Kidney (tissue), 14 donors: ENCODE data around the gene FAM209A. TPM values are rescaled to one million over a fixed set of nuclear protein-coding genes. Genes with fewer than 3 reads are reported as not detected.

ENCODE experiments used
- DNase-seq, 5 donors: peaks; one replicate each; pipeline ENCODE4 v3.0.0-alpha.2; 2013 to 2020
- FAIRE-seq: peaks from 2 replicates; lab custom pipeline; 2012; peaks lifted over from hg19 to GRCh38; lab: Jason Lieb, UNC
- H3K27ac ChIP-seq, 2 donors: one replicate each; pipeline ENCODE4 v1.7.0; 2013; ENCODE audit warnings: low read depth in 2 of 2, low read length in 2 of 2, inconsistent platforms in 1 of 2
- H3K27me3 ChIP-seq: one replicate; pipeline ENCODE4 v1.7.1; 2013; ENCODE audit warnings: low read length, inconsistent platforms; ENCODE audit not compliant: control insufficient read depth, insufficient read depth
- H3K36me3 ChIP-seq, 3 donors: one replicate each; pipeline versions ENCODE4 v1.7.0 to v1.7.1; 2013; ENCODE audit warnings: low read length in 3 of 3, control low read depth in 1 of 3, inconsistent platforms in 1 of 3; ENCODE audit not compliant: insufficient read depth in 3 of 3, control insufficient read depth in 2 of 3
- H3K4me1 ChIP-seq, 3 donors: one replicate each; pipeline versions ENCODE4 v1.7.0 to v1.7.1; 2013; ENCODE audit warnings: low read length in 3 of 3, inconsistent platforms in 1 of 3, low read depth in 1 of 3; ENCODE audit not compliant: control insufficient read depth in 2 of 3, insufficient read depth in 2 of 3
- H3K4me3 ChIP-seq, 3 donors: one replicate each; pipeline versions ENCODE4 v1.7.0 to v1.8.1; 2013; ENCODE audit warnings: low read length in 3 of 3, control low read depth in 1 of 3, inconsistent platforms in 1 of 3
- H3K9ac ChIP-seq, 3 donors: one replicate each; pipeline versions ENCODE4 v1.7.0 to v1.7.1; 2013; ENCODE audit warnings: low read length in 3 of 3, control low read depth in 1 of 3, inconsistent platforms in 1 of 3
- H3K9me3 ChIP-seq, 3 donors: one replicate each; pipeline versions ENCODE4 v1.7.0 to v1.7.1; 2013; ENCODE audit warnings: low read length in 3 of 3, control low read depth in 1 of 3, inconsistent platforms in 1 of 3; ENCODE audit not compliant: control insufficient read depth in 2 of 3, insufficient read depth in 1 of 3
- intact Hi-C: fragments of 100-400 bp; cut with DNase I; formaldehyde crosslinking; loops from one replicate; pipeline ENCODE4 v1.11.1; 2022
- polyA plus RNA-seq: library from polyadenylated mRNA; stranded (reverse); fragments of 350-450 nt; fragmentation: Illumina TruSeq; extraction: RNeasy Lipid Tissue Mini Kit (QIAGEN cat#74804); gene quantifications from one replicate; pipeline ENCODE4 v1.2.3, GENCODE V29; 2014; ENCODE audit warnings: low read depth, low replicate concordance; ENCODE audit not compliant: insufficient read depth
- total RNA-seq: library from RNA; stranded (reverse); fragmentation: NEBNext Ultra II Directional; extraction: Animal tissue kit (Norgen Biotek cat#: 25700); gene quantifications from one replicate; pipeline ENCODE4 v1.2.1, GENCODE V29; 2021
- TF ChIP-seq, protein P1 (sequence below): IDR thresholded peaks from 3 replicates; pipeline ENCODE4 v1.5.1; 2012; ENCODE audit warnings: mild to moderate bottlenecking, moderate library complexity, borderline replicate concordance; ENCODE audit not compliant: insufficient read depth; ENCODE audit errors: extremely low read depth
- donor health status: control.
- donor health status: control.
- donor health status: control.
- donor health status: control.
- donor health status: control.
- donor health status: DM: yes; HTN: yes; CAD: no.
- donor health status: Normal renal cell carcinoma (clear cell type).

Gene FAM209A
- total and polyA plus RNA-seq, 2 donors from 2014 or later, result 0.38 TPM; not detected in 1

- DNase-seq, result no peak
- Histone ChIP-seq H3K9ac (no peak overlapping the region), H3K4me3 (no peak overlapping the region), H3K36me3 (no peaks in the 10 kb centered on the region), H3K4me1 (no peaks in the 10 kb centered on the region), H3K27ac (no peak overlapping the region), H3K27me3 (no peaks in the 10 kb centered on the region), H3K9me3 (no peaks in the 10 kb centered on the region)
- TF ChIP-seq, protein P1, sequence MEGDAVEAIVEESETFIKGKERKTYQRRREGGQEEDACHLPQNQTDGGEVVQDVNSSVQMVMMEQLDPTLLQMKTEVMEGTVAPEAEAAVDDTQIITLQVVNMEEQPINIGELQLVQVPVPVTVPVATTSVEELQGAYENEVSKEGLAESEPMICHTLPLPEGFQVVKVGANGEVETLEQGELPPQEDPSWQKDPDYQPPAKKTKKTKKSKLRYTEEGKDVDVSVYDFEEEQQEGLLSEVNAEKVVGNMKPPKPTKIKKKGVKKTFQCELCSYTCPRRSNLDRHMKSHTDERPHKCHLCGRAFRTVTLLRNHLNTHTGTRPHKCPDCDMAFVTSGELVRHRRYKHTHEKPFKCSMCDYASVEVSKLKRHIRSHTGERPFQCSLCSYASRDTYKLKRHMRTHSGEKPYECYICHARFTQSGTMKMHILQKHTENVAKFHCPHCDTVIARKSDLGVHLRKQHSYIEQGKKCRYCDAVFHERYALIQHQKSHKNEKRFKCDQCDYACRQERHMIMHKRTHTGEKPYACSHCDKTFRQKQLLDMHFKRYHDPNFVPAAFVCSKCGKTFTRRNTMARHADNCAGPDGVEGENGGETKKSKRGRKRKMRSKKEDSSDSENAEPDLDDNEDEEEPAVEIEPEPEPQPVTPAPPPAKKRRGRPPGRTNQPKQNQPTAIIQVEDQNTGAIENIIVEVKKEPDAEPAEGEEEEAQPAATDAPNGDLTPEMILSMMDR, result no peak
- intact Hi-C loops, result no loop called here
- no peak for FAIRE-seq
These were observed 15.9 kb downstream of the FAM209A start for GRCh38 chr20:56540415-56540814.

DNA sequence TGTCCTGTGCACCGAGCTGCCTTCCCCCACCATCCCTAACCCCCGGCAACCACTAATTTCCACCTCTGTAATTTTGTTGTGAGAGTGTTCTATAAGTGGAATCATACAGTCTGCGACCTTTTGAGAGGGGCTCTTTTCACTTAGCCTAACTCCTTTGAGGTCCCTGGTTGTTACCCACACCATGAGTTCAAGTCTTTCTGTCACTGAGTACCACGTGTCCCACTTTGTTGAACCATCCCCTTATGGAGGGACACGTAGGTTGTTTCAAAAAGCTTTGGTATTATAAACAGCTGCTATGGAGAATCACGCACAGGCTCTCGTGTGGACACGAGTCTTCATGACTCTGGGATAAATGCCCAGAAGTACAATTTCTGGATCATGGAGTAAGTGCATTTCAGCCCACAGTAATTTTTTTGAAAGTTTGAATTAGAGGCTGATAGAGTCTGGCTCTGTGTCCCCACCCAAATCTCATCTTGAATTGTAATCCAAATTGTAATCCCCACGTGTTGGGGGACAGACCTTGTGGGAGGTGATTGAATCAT lies 18.0 kb downstream of the FAM209A start:
- H3K27me3 ChIP-seq, result no peaks in the 10 kb centered on the region
- no peak for FAIRE-seq
- TF ChIP-seq, protein P1, result no peak
- intact Hi-C loops, result no loop called here
- H3K9ac ChIP-seq, result no peak overlapping the region
- H3K4me3 ChIP-seq, result no peak overlapping the region
- no peaks in the 10 kb centered on the region for H3K36me3 ChIP-seq
- no peak overlapping the region for H3K27ac ChIP-seq
- no peaks in the 10 kb centered on the region for H3K4me1 ChIP-seq
- DNase-seq, result no peak
- H3K9me3 ChIP-seq, result no peaks in the 10 kb centered on the region

- H3K9me3 ChIP-seq, result no peaks in the 10 kb centered on the region
- FAIRE-seq (no peak), DNase-seq (no peak)
- peaks cover 2% of the 10 kb centered on the region for H3K27me3 ChIP-seq
- no peak overlapping the region for H3K27ac ChIP-seq
- intact Hi-C loops, result no loop called here
- H3K36me3 ChIP-seq, result no peaks in the 10 kb centered on the region
- no peak overlapping the region for H3K4me3 ChIP-seq
- TF ChIP-seq, protein P1, result no peak
- H3K4me1 ChIP-seq, result no peaks in the 10 kb centered on the region
- H3K9ac ChIP-seq, result no peak overlapping the region
These were observed 27.0 kb downstream of the FAM209A start for GRCh38 chr20:56551571-56551970.
